Mucosa of gallbladder (tissue), 1 donor: Measurements from ENCODE around the gene CRY2. TPM values are rescaled to one million over a fixed set of nuclear protein-coding genes. Genes with fewer than 3 reads are reported as not detected.
A peak's percentile ranks its signal among the peaks of the same experiment; 100 is the strongest.

ENCODE experiments used
- DNase-seq: peaks from one replicate; pipeline ENCODE4 v3.0.0-alpha.2; 2020; ENCODE audit warnings: low spot score
- total RNA-seq: library from RNA; stranded (reverse); gene quantifications from one replicate; pipeline ENCODE4 v1.2.1, GENCODE V29; 2021
- donor health status: DM: no; HTN: no; CAD: no.

Gene CRY2
- total RNA-seq, 1 donor from 2014 or later, result 61.9 TPM

DNA sequence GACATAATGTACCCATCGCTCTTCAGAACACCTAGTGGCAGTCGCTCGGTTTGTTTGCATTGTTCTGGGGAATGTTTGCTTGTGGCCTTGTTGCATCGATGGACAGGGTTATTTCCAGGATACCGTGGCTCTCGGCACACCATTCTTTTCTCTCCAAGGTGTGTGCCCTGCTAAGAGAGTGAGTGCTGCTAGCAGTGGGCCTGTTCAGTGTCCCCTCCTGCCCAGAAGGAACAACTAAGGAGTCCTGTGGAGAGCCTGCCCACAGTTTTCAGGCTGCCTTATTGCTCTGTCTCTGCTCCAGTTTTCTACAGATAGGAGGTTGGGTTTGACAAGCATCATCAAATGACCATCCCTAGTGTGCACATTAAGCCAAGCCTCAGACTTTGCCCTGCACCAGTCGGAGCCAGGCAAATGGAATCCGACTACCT lies 1.4 kb downstream of the CRY2 start:
- DNase-seq, result peak; percentile 34

DNA sequence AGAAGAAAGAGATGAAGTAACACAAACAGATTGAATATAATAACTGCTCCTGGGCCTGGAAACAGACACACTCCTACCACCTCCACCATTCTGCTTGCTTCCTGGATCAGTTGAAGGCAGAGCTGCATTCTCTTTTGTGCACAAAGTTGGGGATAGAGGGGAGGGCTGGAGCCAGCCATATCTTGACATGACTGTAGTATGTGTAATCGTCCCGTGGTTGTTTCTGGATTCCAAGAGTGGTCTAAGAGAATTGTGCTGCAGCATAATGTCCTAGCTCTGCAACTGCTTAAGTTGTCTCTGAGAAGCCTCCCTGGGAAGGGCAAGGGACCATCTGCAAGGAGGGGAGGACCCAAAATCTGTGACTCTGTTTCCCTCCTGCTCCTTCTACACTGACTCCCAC lies 3.2 kb downstream of the CRY2 start:
- no peak for DNase-seq

DNA sequence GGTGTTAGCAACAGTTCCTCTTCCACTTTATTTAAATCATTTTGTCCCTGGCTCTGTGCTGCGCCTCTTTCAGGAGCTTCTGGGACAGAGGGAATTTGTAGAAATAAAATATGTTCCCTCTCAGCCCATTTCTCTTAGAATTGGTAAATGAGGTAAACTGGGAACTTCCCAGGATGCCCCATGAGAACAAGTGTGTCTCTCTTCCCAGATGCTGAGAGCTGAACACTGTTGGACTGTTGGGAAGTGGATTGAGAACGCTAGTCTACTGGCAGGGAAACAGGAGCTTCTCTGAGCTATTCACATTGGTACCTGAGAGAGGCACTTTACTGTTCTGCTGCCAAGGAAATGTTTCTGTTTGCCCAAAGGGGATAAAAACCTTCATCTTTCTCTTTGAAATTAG lies 4.0 kb downstream of the CRY2 start:
- no peak for DNase-seq

DNA sequence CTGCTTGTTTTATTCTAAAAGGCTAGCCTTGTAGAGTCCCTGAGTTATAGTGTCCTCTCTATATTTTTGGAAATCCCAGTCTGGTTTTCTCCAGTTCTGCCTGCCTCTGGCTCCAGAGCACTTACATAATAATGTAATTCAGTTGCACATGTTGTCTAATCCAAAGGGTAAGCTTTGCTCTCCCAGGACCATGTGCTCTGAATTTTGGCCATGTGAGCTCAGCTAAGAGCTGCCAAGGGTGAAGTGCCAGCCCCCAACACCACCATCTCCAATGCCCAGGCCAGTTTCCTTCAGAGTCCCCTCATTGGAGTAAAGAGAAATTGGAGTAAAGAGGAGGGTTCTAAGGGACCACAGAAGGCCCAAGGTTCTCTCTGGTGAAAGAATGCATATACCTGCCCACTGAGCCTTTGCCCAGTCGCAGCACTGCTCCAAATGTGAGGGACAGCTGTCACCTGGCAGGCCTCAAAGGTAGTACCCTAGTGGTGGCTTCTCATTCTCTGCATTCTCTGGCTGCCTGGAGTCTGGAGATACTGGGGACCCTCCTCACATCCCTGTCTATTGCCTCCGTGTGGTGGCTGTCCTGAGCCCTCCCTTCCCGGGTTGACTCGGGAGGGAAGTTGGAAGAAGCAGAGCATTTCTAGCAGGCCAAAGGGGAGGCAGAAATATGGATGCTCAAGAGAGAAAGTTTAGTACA lies 4.9 kb downstream of the CRY2 start:
- DNase-seq, result no peak

DNA sequence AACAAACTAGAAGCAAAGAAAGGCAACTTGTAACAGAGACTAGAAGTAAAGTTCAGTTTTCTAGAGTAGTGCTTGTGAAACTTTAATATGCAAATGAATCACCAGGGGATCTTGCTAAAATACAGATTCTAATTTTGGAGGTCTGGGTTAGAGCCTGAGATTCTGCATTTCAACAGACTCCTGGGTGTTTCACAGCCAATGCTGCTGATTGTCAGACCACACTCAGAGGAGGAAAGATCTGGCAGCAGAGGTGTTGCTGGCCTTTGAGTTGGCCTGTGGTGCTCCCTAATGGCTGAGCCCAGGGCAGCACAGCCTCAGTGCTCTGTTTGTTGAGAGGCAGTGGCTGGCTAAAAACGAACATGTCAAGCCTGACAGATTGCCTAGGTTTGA lies 5.4 kb downstream of the CRY2 start:
- no peak for DNase-seq

DNA sequence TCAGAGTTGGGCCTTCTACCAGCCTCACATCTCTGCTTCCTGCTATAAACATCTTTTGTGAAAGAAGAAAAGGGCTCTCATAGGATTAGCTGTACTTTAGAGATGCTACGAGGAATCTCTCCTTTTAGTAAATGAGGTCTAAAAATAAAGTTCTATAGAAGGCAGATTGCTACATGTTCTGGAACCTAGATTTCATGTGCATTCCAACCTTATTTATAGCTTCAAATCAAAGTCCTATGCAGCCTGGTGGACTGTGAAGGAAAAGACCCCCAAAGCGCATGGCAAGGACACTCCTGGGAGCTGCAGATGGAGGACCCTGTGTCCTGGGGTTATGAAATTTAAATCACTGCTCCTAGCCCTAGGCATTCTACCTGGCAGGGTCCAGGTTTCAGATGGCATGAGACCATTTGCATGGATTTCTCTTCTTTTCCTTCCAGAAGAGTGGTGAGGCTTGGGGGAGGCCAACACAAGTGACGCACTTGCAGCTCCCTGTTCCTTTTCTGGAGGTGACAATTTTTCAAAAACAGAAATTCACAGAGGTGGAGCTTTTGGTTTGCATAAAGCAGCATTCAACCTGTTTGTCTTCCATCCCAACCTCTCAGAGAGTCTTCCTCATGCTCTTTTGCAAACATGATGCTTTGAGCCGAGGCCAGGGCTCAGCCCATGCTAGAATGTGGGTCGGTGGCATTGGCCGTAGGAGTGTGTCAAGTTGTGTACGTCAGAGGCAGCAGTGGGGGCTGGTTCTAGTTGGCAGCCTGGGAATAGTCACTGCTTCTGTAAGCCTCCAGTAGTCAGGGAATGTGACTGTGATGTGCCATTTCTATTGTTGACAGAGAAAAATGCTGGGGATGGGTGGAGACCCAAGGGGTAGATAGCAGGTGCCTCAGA lies 6.3 kb downstream of the CRY2 start:
- no peak for DNase-seq

DNA sequence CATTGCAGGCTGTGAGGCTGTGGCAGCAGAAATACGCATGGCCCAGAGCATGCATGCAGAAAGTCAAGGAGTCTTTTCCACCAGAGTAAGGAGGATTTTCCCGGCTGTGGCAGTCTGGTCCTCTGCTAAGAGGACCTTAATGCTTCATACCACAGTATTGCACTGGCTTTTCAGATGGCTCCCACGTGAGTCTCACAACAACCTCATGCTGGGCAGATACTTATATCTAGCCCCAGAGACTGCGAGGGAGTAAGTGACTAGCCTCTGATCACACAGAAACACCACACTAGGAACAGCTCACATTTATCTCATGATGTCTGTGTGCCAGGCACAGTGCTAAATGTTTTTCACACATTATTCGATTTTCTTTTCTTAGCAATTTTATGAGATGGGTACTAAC lies 8.0 kb downstream of the CRY2 start:
- DNase-seq, result no peak

DNA sequence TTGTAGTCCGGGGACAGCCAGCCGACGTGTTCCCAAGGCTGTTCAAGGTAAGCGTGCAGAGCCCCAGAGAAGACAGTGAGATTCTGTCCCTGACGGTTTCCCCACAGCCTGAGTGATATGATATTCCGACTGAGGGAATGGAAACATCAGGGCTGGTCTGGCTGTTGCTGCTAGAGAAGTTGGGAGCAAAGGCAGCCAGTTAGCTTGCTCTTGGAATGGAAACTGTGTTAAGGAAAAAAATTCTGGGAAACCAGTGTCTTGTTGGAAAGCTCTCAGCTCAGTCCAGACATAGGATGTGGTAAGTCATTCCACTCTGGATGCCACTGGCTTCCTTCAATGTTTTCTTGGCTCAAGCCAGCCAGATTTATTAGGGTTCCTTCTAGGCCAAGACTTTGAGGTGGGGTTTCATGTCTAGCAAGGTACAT lies 8.8 kb downstream of the CRY2 start:
- peak; percentile 23 for DNase-seq

DNA sequence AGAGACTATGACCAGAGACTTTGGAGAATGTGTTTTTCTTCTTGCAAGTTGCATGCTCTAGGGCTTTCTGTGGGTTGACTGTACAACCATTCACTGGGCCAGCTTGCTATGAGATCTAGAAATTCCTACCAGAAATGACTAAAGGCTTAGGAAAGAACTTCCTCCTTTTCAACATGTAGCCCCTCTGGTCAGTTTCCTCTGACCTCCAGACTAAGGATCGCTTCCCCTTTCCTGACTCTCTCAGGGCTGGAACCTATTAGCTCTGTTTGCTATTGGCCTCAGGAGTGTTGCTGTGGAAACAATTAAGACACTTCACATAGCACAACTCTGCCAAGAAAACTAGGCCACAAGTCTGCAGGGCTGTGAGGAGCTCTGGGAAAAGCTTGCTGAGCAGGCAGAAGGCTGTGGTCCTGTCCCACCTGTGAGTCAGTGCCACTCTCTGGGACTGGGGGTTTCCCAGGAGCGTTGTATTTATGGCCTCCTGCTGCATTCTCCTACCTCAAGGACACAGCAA lies 10.7 kb downstream of the CRY2 start:
- peak; percentile 40 for DNase-seq

DNA sequence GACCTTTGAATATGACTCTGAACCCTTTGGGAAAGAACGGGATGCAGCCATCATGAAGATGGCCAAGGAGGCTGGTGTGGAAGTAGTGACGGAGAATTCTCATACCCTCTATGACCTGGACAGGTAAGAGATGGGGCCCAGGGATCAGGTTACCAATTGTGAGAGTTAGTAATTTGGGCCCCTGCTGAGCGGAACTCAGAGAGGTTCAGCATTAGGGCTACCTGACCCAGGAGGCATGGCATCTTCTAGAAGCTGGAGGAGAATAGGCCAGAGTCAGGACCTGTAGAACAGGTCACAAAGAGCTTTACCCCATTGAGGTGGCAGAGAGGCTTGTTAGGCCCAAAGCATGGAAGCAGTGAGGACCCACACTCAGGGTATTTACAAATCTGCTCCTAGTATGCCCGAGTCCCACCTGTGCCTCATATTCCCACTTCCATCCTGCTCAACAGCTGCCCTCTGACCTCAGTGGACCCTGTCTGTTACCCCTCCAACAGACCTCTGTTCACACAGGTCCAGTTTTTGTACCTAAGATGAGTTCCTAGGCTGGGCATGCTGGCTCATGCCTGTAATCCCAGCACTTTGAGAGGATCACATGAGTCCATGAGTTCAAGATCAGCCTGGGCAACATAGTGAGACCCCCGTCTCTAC lies 11.6 kb downstream of the CRY2 start:
- no peak for DNase-seq

DNA sequence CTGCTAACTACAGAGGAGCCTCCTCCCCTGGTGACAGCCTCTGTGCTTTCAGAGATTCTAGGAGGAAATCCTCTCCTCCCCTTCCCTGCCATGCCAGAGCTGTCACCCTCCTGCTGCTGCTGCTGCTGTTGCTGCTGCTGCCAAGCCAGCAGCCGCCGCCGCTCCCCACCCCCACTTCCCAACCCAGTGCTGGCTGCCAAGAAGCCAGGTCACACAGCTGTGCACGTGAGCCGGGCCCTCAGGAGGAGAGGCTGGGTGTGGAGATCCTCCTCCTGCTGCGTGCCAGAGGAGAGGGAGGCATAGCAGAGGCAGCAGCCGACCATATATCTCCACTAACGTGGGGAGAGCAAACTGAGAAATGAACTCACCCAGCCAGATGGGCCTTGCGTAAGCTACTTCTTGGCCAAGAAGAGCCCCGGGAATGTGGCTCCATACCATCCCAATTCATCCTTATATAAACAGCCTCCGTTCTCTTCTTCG lies 12.4 kb downstream of the CRY2 start:
- DNase-seq, result peak; percentile 94

DNA sequence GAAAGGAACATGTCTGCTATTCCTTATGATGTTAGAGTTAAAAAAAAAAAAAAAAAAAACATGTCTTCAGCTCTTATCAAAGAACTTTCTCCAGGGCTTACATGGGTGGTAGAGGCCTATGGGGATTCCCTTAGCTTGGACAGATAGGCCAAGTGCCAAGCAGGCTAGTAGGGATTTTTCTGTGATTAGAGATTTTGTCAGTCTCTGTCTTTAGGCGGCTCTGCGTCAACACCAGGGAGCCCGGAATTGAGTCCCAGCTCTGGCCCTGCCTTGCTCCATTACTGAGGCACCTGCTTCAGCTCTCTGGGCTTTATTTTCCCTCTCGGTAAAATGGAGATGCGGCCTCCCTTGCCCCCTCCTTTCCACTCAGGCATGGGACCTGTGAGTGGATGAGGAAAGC lies 13.1 kb downstream of the CRY2 start:
- no peak for DNase-seq

DNA sequence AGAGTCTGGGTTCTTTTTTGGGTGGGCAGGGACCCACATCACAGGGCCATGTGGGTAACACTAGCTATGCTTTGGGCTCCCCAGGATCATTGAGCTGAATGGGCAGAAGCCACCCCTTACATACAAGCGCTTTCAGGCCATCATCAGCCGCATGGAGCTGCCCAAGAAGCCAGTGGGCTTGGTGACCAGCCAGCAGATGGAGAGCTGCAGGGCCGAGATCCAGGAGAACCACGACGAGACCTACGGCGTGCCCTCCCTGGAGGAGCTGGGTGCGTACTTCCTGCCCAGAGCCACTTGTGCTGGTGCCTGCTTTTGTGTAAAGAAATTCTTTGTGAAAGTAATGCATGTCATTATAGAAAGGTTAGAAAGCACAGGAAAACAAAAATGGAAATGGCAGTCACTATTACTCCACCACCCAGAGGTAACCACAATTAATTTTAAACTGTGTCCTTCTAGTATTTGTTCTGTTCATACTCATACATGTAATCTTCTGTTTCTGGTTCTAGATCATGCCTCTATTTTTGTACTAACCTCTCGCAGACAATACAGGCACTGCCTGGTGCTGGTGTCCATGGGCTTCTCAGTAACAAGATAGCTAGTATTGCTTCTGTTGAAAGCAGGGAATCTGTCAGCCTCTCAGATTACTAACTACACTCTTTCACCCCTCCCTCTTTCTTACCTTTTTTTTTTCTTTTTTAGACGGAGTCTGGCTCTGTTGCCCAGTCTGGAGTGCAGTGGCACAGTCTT lies 13.7 kb downstream of the CRY2 start:
- DNase-seq, result no peak

DNA sequence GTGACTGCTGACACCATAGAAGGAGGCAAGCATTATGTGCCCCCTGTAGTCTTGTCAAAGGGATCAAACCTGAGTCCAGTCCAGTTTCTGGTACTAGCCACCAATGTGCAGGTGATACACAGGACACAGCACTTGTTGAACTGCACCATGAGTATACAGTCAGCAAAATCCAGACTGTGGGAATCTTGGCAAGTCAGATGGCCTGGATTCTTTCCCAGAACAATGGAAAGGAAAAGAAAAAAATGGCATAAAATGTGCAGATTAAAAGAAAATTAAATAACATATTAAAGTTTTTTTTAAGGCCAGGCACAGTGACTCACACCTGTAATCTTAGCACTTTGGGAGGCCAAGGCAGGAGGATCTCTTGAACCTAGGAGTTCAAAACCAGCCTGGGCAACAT lies 16.8 kb downstream of the CRY2 start:
- DNase-seq, result no peak

DNA sequence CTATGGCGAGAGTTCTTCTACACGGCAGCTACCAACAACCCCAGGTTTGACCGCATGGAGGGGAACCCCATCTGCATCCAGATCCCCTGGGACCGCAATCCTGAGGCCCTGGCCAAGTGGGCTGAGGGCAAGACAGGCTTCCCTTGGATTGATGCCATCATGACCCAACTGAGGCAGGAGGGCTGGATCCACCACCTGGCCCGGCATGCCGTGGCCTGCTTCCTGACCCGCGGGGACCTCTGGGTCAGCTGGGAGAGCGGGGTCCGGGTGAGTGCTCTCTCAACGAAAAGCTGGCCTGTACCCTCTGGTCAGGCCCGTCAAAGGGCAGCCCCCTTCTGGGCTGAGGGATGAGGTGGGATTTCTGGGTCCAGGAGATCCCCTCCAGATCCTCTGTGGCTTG lies 22.3 kb downstream of the CRY2 start:
- no peak for DNase-seq

DNA sequence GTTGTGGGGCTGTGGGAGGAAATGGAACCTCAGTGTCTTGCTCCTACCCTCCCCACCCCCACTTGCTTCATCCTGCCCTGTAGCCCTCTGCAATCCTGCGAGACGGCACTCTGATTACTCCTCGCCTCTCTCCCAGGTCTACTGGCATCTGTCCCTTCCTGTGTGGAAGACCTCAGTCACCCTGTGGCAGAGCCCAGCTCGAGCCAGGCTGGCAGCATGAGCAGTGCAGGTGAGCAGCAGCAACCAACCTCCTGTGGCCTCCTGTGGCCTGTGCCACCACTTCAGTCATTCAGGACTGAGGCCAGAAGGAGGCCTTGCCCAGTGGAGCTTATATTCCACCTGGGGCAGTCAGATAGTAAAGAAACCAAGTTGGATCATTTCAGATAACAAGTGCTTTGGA lies 23.4 kb downstream of the CRY2 start:
- DNase-seq, result no peak

DNA sequence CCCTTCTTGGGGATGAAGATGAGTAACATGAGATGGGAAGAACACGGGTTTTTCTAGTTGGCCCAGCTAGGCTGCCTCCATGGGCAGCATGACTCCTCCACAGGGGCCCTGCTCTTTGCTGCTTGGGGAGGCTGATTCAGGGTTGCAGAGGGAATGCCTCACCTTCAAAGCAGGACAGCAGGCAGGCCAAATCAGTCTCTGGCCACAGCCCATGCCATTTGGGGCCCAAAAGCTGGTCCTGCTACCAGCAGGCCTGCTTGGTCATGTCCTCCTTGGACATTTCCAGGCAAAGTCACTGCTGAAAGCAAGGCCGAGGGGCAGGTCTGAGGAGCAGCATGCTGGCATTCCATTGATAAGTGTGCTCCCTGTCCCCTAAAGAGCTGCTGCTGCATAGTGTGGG lies 24.4 kb downstream of the CRY2 start:
- DNase-seq, result no peak

DNA sequence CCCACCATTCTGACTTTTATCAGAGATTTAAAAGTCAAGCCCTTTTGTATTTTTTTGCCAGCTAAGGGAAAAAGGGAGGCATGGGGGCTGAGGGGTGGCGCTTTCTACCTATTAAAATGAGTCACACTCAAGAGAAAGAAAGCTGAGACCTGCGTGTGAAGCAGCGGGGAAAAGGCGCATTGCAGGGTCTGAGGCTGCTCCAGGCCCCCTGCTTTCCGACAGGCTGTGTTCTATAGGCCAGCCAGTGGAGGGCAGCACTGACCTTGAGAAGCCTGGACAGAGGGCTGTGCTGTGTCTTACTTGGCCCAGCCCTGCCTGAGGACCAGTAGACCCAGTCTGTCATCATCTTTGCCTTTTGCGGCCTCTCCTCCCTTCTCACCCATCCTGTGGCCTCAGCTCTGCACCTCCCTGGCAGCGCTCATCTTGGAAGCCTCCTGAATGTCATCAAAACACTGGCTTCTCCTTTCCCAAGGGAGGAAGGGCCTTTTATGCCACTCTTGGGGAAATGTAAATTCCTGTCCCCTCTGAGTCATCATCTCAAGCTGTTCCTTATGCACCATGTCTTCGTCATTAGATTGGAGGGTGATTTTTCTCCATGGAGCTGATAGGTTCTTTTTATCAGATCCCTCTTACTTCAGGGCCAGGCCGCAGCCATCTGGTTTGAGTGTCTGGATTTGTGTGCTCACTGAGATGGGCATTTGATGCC lies 25.5 kb downstream of the CRY2 start:
- no peak for DNase-seq

DNA sequence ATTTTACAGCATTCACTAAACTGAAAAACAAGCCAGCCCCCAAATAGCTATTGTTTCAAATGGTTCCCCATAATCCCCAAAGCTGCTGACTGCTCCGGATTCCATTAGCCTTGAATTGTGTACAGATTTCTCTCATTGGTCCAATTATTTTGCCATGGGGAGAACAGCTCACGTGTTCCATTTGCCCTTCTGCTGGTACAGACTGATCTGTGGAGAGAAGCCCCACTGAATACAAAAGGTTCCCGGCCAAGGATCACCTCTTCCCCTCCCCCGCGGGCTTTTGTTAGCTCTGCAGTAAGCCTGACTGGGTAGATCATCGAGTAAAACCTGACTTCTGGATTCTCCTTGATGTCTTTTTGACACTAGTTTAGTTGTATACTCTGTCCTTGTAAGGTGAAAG lies 29.1 kb downstream of the CRY2 start:
- no peak for DNase-seq

DNA sequence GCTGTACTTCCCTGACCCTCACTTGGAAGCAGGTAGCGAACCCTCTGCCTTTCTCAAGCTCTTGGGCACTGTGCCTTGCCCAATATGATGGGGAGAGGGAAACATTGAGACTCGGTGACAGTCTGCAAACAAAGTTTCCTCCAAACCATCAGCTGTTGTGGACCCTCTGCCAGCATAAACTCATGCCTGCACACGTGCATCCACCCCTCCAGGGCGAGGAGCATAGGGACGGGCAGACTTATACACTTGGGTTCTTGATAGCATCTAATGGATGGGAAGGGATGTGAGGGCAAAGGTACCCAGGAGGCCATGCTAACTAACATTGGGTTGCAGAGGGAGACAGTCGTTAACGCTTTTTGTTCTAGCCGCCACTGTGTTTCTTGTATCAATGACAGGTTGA lies 29.9 kb downstream of the CRY2 start:
- no peak for DNase-seq

DNA sequence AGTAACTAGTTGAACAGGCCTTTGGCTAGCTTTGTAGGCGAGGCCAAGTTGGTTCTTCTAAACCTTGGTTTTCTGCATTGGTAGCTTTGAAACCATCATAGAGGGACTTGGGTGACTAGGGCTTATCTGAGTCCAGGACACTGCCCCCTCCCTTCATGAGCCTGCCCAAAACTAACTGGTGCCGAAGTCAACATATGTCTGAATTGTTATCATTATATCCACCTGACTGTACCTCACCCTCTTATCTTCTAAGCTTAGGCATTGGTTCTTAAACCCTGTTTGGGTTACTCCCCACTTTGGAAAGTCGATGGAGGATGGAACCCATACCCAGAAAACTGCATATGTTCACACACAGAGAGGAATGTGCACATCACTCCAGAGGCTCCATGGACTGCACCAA lies 30.6 kb downstream of the CRY2 start:
- no peak for DNase-seq
